ENCODE measurements around the gene TCOF1. TPM values are rescaled to one million over a fixed set of nuclear protein-coding genes. Genes with fewer than 3 reads are reported as not detected.

TCOF1 gene
- total RNA-seq, 2 experiments from 2014 or later: 61.3 to 108 TPM

GRCh38 chr5:150408231-150408943, 50.9 kb downstream of the TCOF1 start:
- Histone ChIP-seq H3K9me3 (ENCODE audit: low read length) (no peaks in the 10 kb centered on the region), H3K9me2 (ENCODE audit: insufficient read depth, low read length) (no peaks in the 10 kb centered on the region), H3K36me3 (ENCODE audit: insufficient read depth, low read length) (peaks cover 90% of the 10 kb centered on the region), H3K4me2 (ENCODE audit: low read length) (peak overlapping the region; percentile 94), H4K20me1 (ENCODE audit: insufficient read depth, low read length) (peaks cover 33% of the 10 kb centered on the region), H3K4me3 (ENCODE audit: low read depth, low read length, poor library complexity, severe bottlenecking) (peak overlapping the region; percentile 99), H3K4me1 (ENCODE audit: insufficient read depth, low read length, poor library complexity, severe bottlenecking) (peaks cover 56% of the 10 kb centered on the region), H3K79me2 (ENCODE audit: insufficient read depth, low read depth, low read length) (peaks cover 69% of the 10 kb centered on the region), H3K27ac (ENCODE audit: low read depth, low read length, poor library complexity, severe bottlenecking) (peak overlapping the region; percentile 97), H2AFZ (ENCODE audit: low read length) (no peak overlapping the region)
- ChIA-PET CTCF (ENCODE audit: unreplicated experiment) (no interaction called here), POLR2A (no interaction called here)
- BruUV-seq (replicated peaks): no TSS peak
- intact Hi-C loops (cut with micrococcal nuclease; ENCODE audit: unreplicated experiment): no loop called here
- TF ChIP-seq EZH2phosphoT487 (IDR thresholded peaks at IDR 0.05; ENCODE audit: borderline replicate concordance, low read depth, low read length): no peak
- 0 out of 2 replicates have a peak, but pooled peaks have one; percentile 15 for TF ChIP-seq CTCF (conservative IDR thresholded peaks at IDR 0.05; ENCODE audit: low read length)
- no peak for DNase-seq (ENCODE audit: low spot score)

- peaks cover 29% of the 10 kb centered on the region for H4K20me1 ChIP-seq (ENCODE audit: insufficient read depth, low read length)
- intact Hi-C loops (cut with micrococcal nuclease; ENCODE audit: unreplicated experiment): loop anchor here (1.0 to 5.0 kb wide), 2 partner anchors 26 to 742 kb away; no protein-coding TSS in a partner anchor
- peaks cover 71% of the 10 kb centered on the region for H3K4me1 ChIP-seq (ENCODE audit: insufficient read depth, low read length, poor library complexity, severe bottlenecking)
- peak overlapping the region; percentile 99 for H3K4me3 ChIP-seq (ENCODE audit: low read depth, low read length, poor library complexity, severe bottlenecking)
- no peaks in the 10 kb centered on the region for H3K9me3 ChIP-seq (ENCODE audit: low read length)
- peaks cover 69% of the 10 kb centered on the region for H3K79me2 ChIP-seq (ENCODE audit: insufficient read depth, low read depth, low read length)
- no peak overlapping the region for H2AFZ ChIP-seq (ENCODE audit: low read length)
- TF ChIP-seq EZH2phosphoT487 (IDR thresholded peaks at IDR 0.05; ENCODE audit: borderline replicate concordance, low read depth, low read length) (no peak), CTCF (conservative IDR thresholded peaks at IDR 0.05; ENCODE audit: low read length) (no peak)
- DNase-seq (ENCODE audit: low spot score): peak; percentile 84
- peaks cover 76% of the 10 kb centered on the region for H3K36me3 ChIP-seq (ENCODE audit: insufficient read depth, low read length)
- POLR2A ChIA-PET: interaction anchor here (0.5 to 5.1 kb wide), 15 partner anchors 10 to 741 kb away, joined by 3 to 38 read pairs (median 6); partner anchors contain the start of genes RPS14 and TCOF1
- peak overlapping the region; percentile 94 for H3K4me2 ChIP-seq (ENCODE audit: low read length)
- BruUV-seq (replicated peaks): no TSS peak
- peak overlapping the region; percentile 97 for H3K27ac ChIP-seq (ENCODE audit: low read depth, low read length, poor library complexity, severe bottlenecking)
- CTCF ChIA-PET (ENCODE audit: unreplicated experiment): interaction anchor here (0.5 to 2.0 kb wide), 5 partner anchors 9 to 1523 kb away, joined by 3 to 7 read pairs (median 5); no protein-coding TSS in a partner anchor
- H3K9me2 ChIP-seq (ENCODE audit: insufficient read depth, low read length): no peaks in the 10 kb centered on the region
These were observed 52.4 kb downstream of the TCOF1 start for GRCh38 chr5:150409638-150410523.
